Activated naive CD4-positive, alpha-beta T cell treated with anti-CD3 and anti-CD28 coated beads, Interleukin-2, amount 50 U/mL, for 72 hours (primary cell): ENCODE data around the gene FRMD4A. TPM values are rescaled to one million over a fixed set of nuclear protein-coding genes. Genes with fewer than 3 reads are reported as not detected.

Experiments
- ATAC-seq, 2 donors: fragments of 150-1000 bp; cut with Tn5 transposase; 2 replicates each; pipeline ENCODE4 v1.10.0; 2021; ENCODE audit warnings: mild to moderate bottlenecking in 2 of 2, moderate library complexity in 2 of 2
- DNase-seq, 2 donors: peaks; one replicate each; pipeline ENCODE4 v3.0.0; 2021 to 2022; ENCODE audit warnings: low spot score in 2 of 2
- H3K27ac Mint-ChIP-seq, 2 donors: one replicate each; pipeline ENCODE4 v1.8.0; 2022; ENCODE audit warnings: mild to moderate bottlenecking in 2 of 2, mixed read lengths in 2 of 2
- H3K36me3 Mint-ChIP-seq, 2 donors: one replicate each; pipeline ENCODE4 v1.8.0; 2022; ENCODE audit warnings: mixed read lengths in 2 of 2
- H3K9me3 Mint-ChIP-seq, 2 donors: one replicate each; pipeline ENCODE4 v1.8.0; 2022; ENCODE audit warnings: mixed read lengths in 2 of 2
- total RNA-seq, 2 donors: library from RNA; stranded (reverse); gene quantifications; one replicate each; pipeline ENCODE4 v1.2.3, GENCODE V29; 2022

The FRMD4A gene
- total RNA-seq, 2 donors from 2014 or later = 0.41 to 0.49 TPM

- ATAC-seq (no peak), DNase-seq (no peak)
- H3K9me3 Mint-ChIP-seq = no peaks in the 10 kb centered on the region
- H3K27ac Mint-ChIP-seq = no peak overlapping the region
- no peaks in the 10 kb centered on the region for H3K36me3 Mint-ChIP-seq
Observed at GRCh38 chr10:13705526-13706174, 625.1 kb downstream of the FRMD4A start.

GRCh38 chr10:13704964-13705363, 625.8 kb downstream of the FRMD4A start:
- no peaks in the 10 kb centered on the region for H3K36me3 Mint-ChIP-seq
- DNase-seq (no peak), ATAC-seq (no peak)
- H3K9me3 Mint-ChIP-seq = no peaks in the 10 kb centered on the region
- H3K27ac Mint-ChIP-seq = no peak overlapping the region

GRCh38 chr10:13703997-13704536, 626.7 kb downstream of the FRMD4A start:
- DNase-seq (no peak), ATAC-seq (no peak)
- Mint-ChIP-seq H3K27ac (no peak overlapping the region), H3K9me3 (no peaks in the 10 kb centered on the region), H3K36me3 (no peaks in the 10 kb centered on the region)

GRCh38 chr10:13703101-13703818, 627.5 kb downstream of the FRMD4A start:
- Mint-ChIP-seq H3K27ac (no peak overlapping the region), H3K36me3 (no peaks in the 10 kb centered on the region), H3K9me3 (no peaks in the 10 kb centered on the region)
- no peak for DNase-seq
- ATAC-seq = no peak

- Mint-ChIP-seq H3K27ac (no peak overlapping the region), H3K9me3 (no peaks in the 10 kb centered on the region)
- no peak for ATAC-seq
Observed at GRCh38 chr10:13701157-13701919, 629.4 kb downstream of the FRMD4A start.

GRCh38 chr10:13700473-13701144, 630.1 kb downstream of the FRMD4A start:
- Mint-ChIP-seq H3K36me3 (no peaks in the 10 kb centered on the region), H3K27ac (no peak overlapping the region), H3K9me3 (no peaks in the 10 kb centered on the region)
- DNase-seq (no peak), ATAC-seq (no peak)

More at GRCh38 chr10:13701157-13701919, 629.4 kb downstream of the FRMD4A start:
- DNase-seq = no peak
- H3K36me3 Mint-ChIP-seq = no peaks in the 10 kb centered on the region

GRCh38 chr10:13699216-13699615, 631.5 kb downstream of the FRMD4A start:
- Mint-ChIP-seq H3K9me3 (no peaks in the 10 kb centered on the region), H3K36me3 (no peaks in the 10 kb centered on the region), H3K27ac (no peak overlapping the region)
- ATAC-seq (no peak), DNase-seq (no peak)

GRCh38 chr10:13698217-13698616, 632.5 kb downstream of the FRMD4A start:
- H3K36me3 Mint-ChIP-seq = no peaks in the 10 kb centered on the region
- DNase-seq = no peak
- H3K9me3 Mint-ChIP-seq = no peaks in the 10 kb centered on the region
- no peak for ATAC-seq
- H3K27ac Mint-ChIP-seq = no peak overlapping the region

GRCh38 chr10:13696071-13696470, 634.7 kb downstream of the FRMD4A start:
- H3K27ac Mint-ChIP-seq = no peak overlapping the region
- no peak for DNase-seq
- H3K36me3 Mint-ChIP-seq = no peaks in the 10 kb centered on the region
- H3K9me3 Mint-ChIP-seq = no peaks in the 10 kb centered on the region
- ATAC-seq = no peak

- H3K9me3 Mint-ChIP-seq = no peaks in the 10 kb centered on the region
- no peak overlapping the region for H3K27ac Mint-ChIP-seq
- no peaks in the 10 kb centered on the region for H3K36me3 Mint-ChIP-seq
- DNase-seq = no peak
- no peak for ATAC-seq
Observed at GRCh38 chr10:13695588-13695987, 635.1 kb downstream of the FRMD4A start.

GRCh38 chr10:13693783-13694700, 636.7 kb downstream of the FRMD4A start:
- no peak overlapping the region for H3K27ac Mint-ChIP-seq
- DNase-seq (no peak), ATAC-seq (no peak)
- no peaks in the 10 kb centered on the region for H3K36me3 Mint-ChIP-seq
- H3K9me3 Mint-ChIP-seq = no peaks in the 10 kb centered on the region

GRCh38 chr10:13690281-13690825, 640.4 kb downstream of the FRMD4A start:
- Mint-ChIP-seq H3K36me3 (no peaks in the 10 kb centered on the region), H3K9me3 (no peaks in the 10 kb centered on the region), H3K27ac (no peak overlapping the region)
- ATAC-seq = peak in 1 of 2 donors; percentile 62
- no peak for DNase-seq

- ATAC-seq (no peak), DNase-seq (no peak)
- no peaks in the 10 kb centered on the region for H3K9me3 Mint-ChIP-seq
- H3K27ac Mint-ChIP-seq = no peak overlapping the region
- H3K36me3 Mint-ChIP-seq = no peaks in the 10 kb centered on the region
Observed at GRCh38 chr10:13686331-13686752, 644.4 kb downstream of the FRMD4A start.

GRCh38 chr10:13685885-13686284, 644.8 kb downstream of the FRMD4A start:
- Mint-ChIP-seq H3K27ac (no peak overlapping the region), H3K36me3 (no peaks in the 10 kb centered on the region), H3K9me3 (no peaks in the 10 kb centered on the region)
- ATAC-seq = no peak
- no peak for DNase-seq

GRCh38 chr10:13684806-13685482, 645.8 kb downstream of the FRMD4A start:
- Mint-ChIP-seq H3K36me3 (no peaks in the 10 kb centered on the region), H3K27ac (no peak overlapping the region), H3K9me3 (no peaks in the 10 kb centered on the region)
- ATAC-seq (no peak), DNase-seq (no peak)
